ENCODE data around the gene SPON1. TPM values are rescaled to one million over a fixed set of nuclear protein-coding genes. Genes with fewer than 3 reads are reported as not detected.

The SPON1 gene
- total and polyA plus RNA-seq, 2 of the 8 experiments (the other 6 are each of a cell fraction or from before 2014, with no cell fraction given): 1.5 to 5.4 TPM

DNA sequence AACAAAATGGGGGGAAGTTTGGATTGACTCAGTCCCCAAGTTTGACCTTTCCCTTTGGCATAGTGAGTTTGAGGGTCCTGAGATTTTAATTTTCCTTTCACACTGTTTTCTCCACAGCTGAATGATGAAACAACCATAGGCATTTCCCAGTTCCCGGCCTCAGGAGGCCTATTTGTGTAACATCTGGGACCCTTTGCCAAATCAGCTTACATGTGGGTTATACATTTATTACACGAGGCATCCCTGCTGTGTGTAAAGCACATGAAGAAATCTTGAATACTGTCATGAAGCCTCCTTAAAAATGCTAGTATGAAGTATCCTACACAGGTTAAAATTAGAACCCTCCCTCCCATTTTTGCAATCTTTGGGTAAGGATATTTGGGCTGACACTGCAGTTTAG, 44.6 kb upstream of the SPON1 start (continued):
- no peak for TF ChIP-seq CBX5 (IDR thresholded peaks at IDR 0.05; ENCODE audit: low read depth, low read length)
- TF ChIP-seq RFX5 (IDR thresholded peaks at IDR 0.05; ENCODE audit: borderline replicate concordance, low read depth, low read length): no peak
- TF ChIP-seq SIRT6 (IDR thresholded peaks at IDR 0.05; ENCODE audit: low read length): no peak
- TF ChIP-seq HDAC2 (IDR thresholded peaks at IDR 0.05; ENCODE audit: borderline replicate concordance in 1 of 2, low read depth in 2 of 2, low read length in 2 of 2): no peak
- TF ChIP-seq ASH2L (IDR thresholded peaks at IDR 0.05; ENCODE audit: low read length): no peak
- TF ChIP-seq TAF7 (optimal IDR thresholded peaks at IDR 0.05; ENCODE audit: borderline replicate concordance, low read depth, low read length): no peak
- no peak for TF ChIP-seq EZH2 (IDR thresholded peaks at IDR 0.05; ENCODE audit: low read depth, low read length, severe bottlenecking)
- TF ChIP-seq ATF2 (IDR thresholded peaks at IDR 0.05; ENCODE audit: low read length): no peak
- TF ChIP-seq KDM1A (IDR thresholded peaks at IDR 0.05; ENCODE audit: borderline replicate concordance, low read length): no peak
